Activated effector memory CD4-positive, alpha-beta T cell treated with Interleukin-2 at 50 U/mL for 16 hours (primary cell): Measurements from ENCODE around the gene ADORA3.
A peak's percentile ranks its signal among the peaks of the same experiment; 100 is the strongest.

Experiments used
- DNase-seq: peaks from one replicate; pipeline ENCODE4 v3.0.0-alpha.2; 2020

Gene ADORA3

GRCh38 chr1:111507411-111508201 is 4.2 kb upstream of the ADORA3 start:
- DNase-seq: peak; percentile 67

- no peak for DNase-seq
Measured at GRCh38 chr1:111506561-111506960, 3.1 kb upstream of the ADORA3 start.

GRCh38 chr1:111505641-111506119 is 2.2 kb upstream of the ADORA3 start:
- no peak for DNase-seq

- no peak for DNase-seq
Measured at GRCh38 chr1:111504097-111504496, 664 bp upstream of the ADORA3 start.

- no peak for DNase-seq
Measured at GRCh38 chr1:111501645-111502044, 1.8 kb downstream of the ADORA3 start.

GRCh38 chr1:111499026-111499785 is 4.2 kb downstream of the ADORA3 start:
- DNase-seq: no peak

- no peak for DNase-seq
Measured at GRCh38 chr1:111497592-111497991, 5.8 kb downstream of the ADORA3 start.

GRCh38 chr1:111496398-111496797 is 7.0 kb downstream of the ADORA3 start:
- DNase-seq: no peak

- no peak for DNase-seq
Measured at GRCh38 chr1:111491070-111491469, 12.4 kb downstream of the ADORA3 start.

GRCh38 chr1:111490220-111490619 is 13.2 kb downstream of the ADORA3 start:
- DNase-seq: no peak

- DNase-seq: no peak
Measured at GRCh38 chr1:111489604-111490003, 13.8 kb downstream of the ADORA3 start.

GRCh38 chr1:111488669-111489068 is 14.8 kb downstream of the ADORA3 start:
- DNase-seq: no peak

GRCh38 chr1:111487133-111487532 is 16.3 kb downstream of the ADORA3 start:
- DNase-seq: no peak

GRCh38 chr1:111486431-111486830 is 17.0 kb downstream of the ADORA3 start:
- DNase-seq: no peak

GRCh38 chr1:111484391-111485026 is 18.9 kb downstream of the ADORA3 start:
- DNase-seq: no peak

GRCh38 chr1:111483876-111484275 is 19.6 kb downstream of the ADORA3 start:
- no peak for DNase-seq

- DNase-seq: no peak
Measured at GRCh38 chr1:111483166-111483565, 20.3 kb downstream of the ADORA3 start.

GRCh38 chr1:111481387-111482221 is 21.8 kb downstream of the ADORA3 start:
- peak; percentile 44 for DNase-seq

GRCh38 chr1:111480674-111481073 is 22.8 kb downstream of the ADORA3 start:
- no peak for DNase-seq

GRCh38 chr1:111476761-111477309 is 26.6 kb downstream of the ADORA3 start:
- DNase-seq: peak; percentile 29

GRCh38 chr1:111476214-111476613 is 27.2 kb downstream of the ADORA3 start:
- no peak for DNase-seq

- no peak for DNase-seq
Measured at GRCh38 chr1:111475701-111476100, 27.7 kb downstream of the ADORA3 start.
